ENCODE results near the gene GPR55.

The GPR55 gene

GRCh38 chr2:230932556-230933511 lies 7.8 kb upstream of the GPR55 start:
- no peak overlapping the region for H3K27ac ChIP-seq
- TF ChIP-seq ZFX (IDR thresholded peaks at IDR 0.05; ENCODE audit: borderline replicate concordance) (no peak), CTCF (IDR thresholded peaks at IDR 0.05) (no peak)

GRCh38 chr2:230931556-230932231 lies 6.7 kb upstream of the GPR55 start:
- no peak for TF ChIP-seq CTCF (IDR thresholded peaks at IDR 0.05)
- H3K27ac ChIP-seq = no peak overlapping the region

- H3K27ac ChIP-seq = no peak overlapping the region
Observed at GRCh38 chr2:230930928-230931555, 6.0 kb upstream of the GPR55 start.

GRCh38 chr2:230930149-230930780 lies 5.2 kb upstream of the GPR55 start:
- no peak for TF ChIP-seq ZFX (IDR thresholded peaks at IDR 0.05; ENCODE audit: borderline replicate concordance)
- TF ChIP-seq CTCF (IDR thresholded peaks at IDR 0.05) = no peak
- no peak overlapping the region for H3K27ac ChIP-seq

More at GRCh38 chr2:230930928-230931555, 6.0 kb upstream of the GPR55 start:
- TF ChIP-seq ZFX (IDR thresholded peaks at IDR 0.05; ENCODE audit: borderline replicate concordance) (no peak), CTCF (IDR thresholded peaks at IDR 0.05) (no peak)

- no peak overlapping the region for H3K27ac ChIP-seq
- TF ChIP-seq ZFX (IDR thresholded peaks at IDR 0.05; ENCODE audit: borderline replicate concordance) (no peak), CTCF (IDR thresholded peaks at IDR 0.05) (no peak)
Observed at GRCh38 chr2:230929381-230930148, 4.5 kb upstream of the GPR55 start.

- no peak for TF ChIP-seq ZFX (IDR thresholded peaks at IDR 0.05; ENCODE audit: borderline replicate concordance)
- no peak for TF ChIP-seq CTCF (IDR thresholded peaks at IDR 0.05)
- no peak overlapping the region for H3K27ac ChIP-seq
Observed at GRCh38 chr2:230928701-230929380, 3.8 kb upstream of the GPR55 start.

Data from 22Rv1 (cell line).